ENCODE data around the gene AGMAT. TPM values are rescaled to one million over a fixed set of nuclear protein-coding genes. Genes with fewer than 3 reads are reported as not detected.

The AGMAT gene
- total and polyA plus RNA-seq, 2 donors from 2014 or later, result 6.2 to 119 TPM

DNA sequence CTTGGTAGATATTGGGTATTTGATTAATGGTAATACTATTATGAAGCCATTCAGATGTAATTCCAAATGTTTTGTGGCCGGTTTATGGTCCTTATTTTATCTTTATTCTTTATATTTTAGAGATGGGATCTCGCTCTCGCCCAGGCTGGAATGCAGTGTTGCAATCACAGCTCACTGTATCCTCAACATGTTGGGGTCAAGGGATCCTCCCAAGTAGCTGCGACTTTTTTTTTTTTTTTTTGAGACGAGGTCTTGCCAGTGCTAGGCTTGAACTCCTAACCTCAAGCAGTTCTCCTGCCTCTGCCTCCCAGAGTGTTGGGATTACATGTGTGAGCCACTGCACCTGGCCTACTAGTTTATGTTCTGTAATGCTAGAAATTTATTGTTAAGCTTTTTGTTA, 37.1 kb upstream of the AGMAT start:
- no peak for FAIRE-seq
- peaks cover 2 to 22% (median 12%) of the 10 kb centered on the region in 3 donors for H3K4me1 ChIP-seq (ENCODE audit: control insufficient read depth in 2 of 3, insufficient read depth in 2 of 3, low read depth in 1 of 3, low read length in 3 of 3)
- TF ChIP-seq, protein P1, sequence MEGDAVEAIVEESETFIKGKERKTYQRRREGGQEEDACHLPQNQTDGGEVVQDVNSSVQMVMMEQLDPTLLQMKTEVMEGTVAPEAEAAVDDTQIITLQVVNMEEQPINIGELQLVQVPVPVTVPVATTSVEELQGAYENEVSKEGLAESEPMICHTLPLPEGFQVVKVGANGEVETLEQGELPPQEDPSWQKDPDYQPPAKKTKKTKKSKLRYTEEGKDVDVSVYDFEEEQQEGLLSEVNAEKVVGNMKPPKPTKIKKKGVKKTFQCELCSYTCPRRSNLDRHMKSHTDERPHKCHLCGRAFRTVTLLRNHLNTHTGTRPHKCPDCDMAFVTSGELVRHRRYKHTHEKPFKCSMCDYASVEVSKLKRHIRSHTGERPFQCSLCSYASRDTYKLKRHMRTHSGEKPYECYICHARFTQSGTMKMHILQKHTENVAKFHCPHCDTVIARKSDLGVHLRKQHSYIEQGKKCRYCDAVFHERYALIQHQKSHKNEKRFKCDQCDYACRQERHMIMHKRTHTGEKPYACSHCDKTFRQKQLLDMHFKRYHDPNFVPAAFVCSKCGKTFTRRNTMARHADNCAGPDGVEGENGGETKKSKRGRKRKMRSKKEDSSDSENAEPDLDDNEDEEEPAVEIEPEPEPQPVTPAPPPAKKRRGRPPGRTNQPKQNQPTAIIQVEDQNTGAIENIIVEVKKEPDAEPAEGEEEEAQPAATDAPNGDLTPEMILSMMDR (IDR thresholded peaks at IDR 0.05; ENCODE audit: borderline replicate concordance, extremely low read depth, insufficient read depth), result no peak
- H3K27me3 ChIP-seq (ENCODE audit: control insufficient read depth, insufficient read depth, low read length), result no peaks in the 10 kb centered on the region
- peaks cover 0 to 3% (median 0%) of the 10 kb centered on the region in 3 donors for H3K36me3 ChIP-seq (ENCODE audit: control insufficient read depth in 2 of 3, insufficient read depth in 3 of 3, low read length in 3 of 3)
- no peak overlapping the region for H3K9ac ChIP-seq (ENCODE audit: low read length in 3 of 3)
- no peak for DNase-seq
- intact Hi-C loops (cut with DNase I), result no loop called here
- H3K27ac ChIP-seq (ENCODE audit: low read depth in 2 of 2, low read length in 2 of 2), result no peak overlapping the region
- no peak overlapping the region for H3K4me3 ChIP-seq (ENCODE audit: low read length in 3 of 3)
- no peaks in the 10 kb centered on the region for H3K9me3 ChIP-seq (ENCODE audit: control insufficient read depth in 2 of 3, insufficient read depth in 1 of 3, low read length in 3 of 3)

DNA sequence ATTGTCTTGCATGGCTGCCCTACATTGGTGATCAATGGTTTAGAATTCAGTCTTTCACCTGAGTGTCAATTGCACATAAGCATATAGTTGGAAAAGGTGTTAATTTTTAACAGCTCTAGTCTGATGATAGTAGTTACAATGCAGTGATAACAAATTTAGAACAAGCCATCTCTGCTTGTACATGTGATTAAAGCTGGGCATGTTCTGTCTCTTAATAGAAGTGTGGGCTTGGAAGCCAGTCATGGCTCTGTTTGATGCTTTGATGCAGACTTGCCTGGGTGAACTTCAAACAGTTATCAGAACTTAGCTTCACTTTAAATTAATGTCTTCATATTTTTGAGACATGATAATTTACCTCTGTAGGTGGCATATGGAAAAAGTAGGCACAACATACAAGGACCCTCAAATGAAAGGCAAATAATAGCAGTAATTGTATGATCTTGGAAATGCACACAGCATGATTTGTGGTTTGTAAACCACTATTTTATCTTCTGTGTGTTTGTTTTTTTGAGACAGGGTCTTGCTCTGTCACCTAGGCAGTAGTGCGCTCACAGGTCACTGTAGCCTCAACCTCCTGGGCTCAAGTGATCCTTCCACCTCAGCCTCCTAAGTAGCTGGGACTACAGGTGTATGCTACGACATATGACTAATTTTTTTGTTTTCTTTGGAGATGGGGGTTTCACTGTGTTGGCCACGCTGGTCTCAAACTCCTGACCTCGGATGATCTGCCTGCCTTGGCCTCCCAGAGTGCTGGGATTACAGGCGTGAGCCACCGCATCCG, 36.2 kb upstream of the AGMAT start:
- H3K27ac ChIP-seq (ENCODE audit: low read depth in 2 of 2, low read length in 2 of 2), result no peak overlapping the region
- H3K27me3 ChIP-seq (ENCODE audit: control insufficient read depth, insufficient read depth, low read length), result no peaks in the 10 kb centered on the region
- DNase-seq (no peak), FAIRE-seq (no peak)
- TF ChIP-seq, protein P1 (IDR thresholded peaks at IDR 0.05; ENCODE audit: borderline replicate concordance, extremely low read depth, insufficient read depth), result no peak
- H3K4me1 ChIP-seq (ENCODE audit: control insufficient read depth in 2 of 3, insufficient read depth in 2 of 3, low read depth in 1 of 3, low read length in 3 of 3), result peaks cover 5 to 28% (median 15%) of the 10 kb centered on the region in 3 donors
- no peak overlapping the region for H3K9ac ChIP-seq (ENCODE audit: low read length in 3 of 3)
- H3K9me3 ChIP-seq (ENCODE audit: control insufficient read depth in 2 of 3, insufficient read depth in 1 of 3, low read length in 3 of 3), result no peaks in the 10 kb centered on the region
- no peaks in the 10 kb centered on the region for H3K36me3 ChIP-seq (ENCODE audit: control insufficient read depth in 2 of 3, insufficient read depth in 3 of 3, low read length in 3 of 3)
- peak overlapping the region in 1 of 3 donors; percentile 25 for H3K4me3 ChIP-seq (ENCODE audit: low read length in 3 of 3)
- intact Hi-C loops (cut with DNase I), result no loop called here

DNA sequence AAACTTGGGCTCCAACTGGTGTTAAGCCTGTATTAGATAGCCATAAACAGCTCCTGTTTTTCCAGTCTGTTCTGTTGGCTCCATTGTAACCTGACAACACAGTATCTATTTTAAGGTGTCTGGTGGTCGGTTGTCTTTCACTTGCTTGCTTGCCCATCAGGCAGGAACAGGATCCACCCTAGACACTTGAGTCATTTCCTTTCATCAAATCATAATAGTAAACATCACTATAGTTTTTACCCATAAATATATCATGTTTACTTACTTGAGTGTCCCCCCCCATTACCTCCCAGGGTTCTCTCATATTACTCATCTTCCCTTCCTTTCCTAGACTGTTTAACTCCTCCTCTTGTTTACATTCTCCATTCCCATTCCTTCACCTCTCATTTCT, 35.3 kb upstream of the AGMAT start:
- H3K9ac ChIP-seq (ENCODE audit: low read length in 3 of 3), result no peak overlapping the region
- peaks cover 5 to 28% (median 15%) of the 10 kb centered on the region in 3 donors for H3K4me1 ChIP-seq (ENCODE audit: control insufficient read depth in 2 of 3, insufficient read depth in 2 of 3, low read depth in 1 of 3, low read length in 3 of 3)
- peak overlapping the region in 2 of 3 donors; percentile 53 to 97 for H3K4me3 ChIP-seq (ENCODE audit: low read length in 3 of 3)
- peak in 2 of 5 donors; percentile 52 to 58 for DNase-seq
- TF ChIP-seq, protein P1 (IDR thresholded peaks at IDR 0.05; ENCODE audit: borderline replicate concordance, extremely low read depth, insufficient read depth), result no peak
- H3K27ac ChIP-seq (ENCODE audit: low read depth in 2 of 2, low read length in 2 of 2), result peak overlapping the region in 1 of 2 donors; percentile 75
- intact Hi-C loops (cut with DNase I), result no loop called here
- H3K27me3 ChIP-seq (ENCODE audit: control insufficient read depth, insufficient read depth, low read length), result no peaks in the 10 kb centered on the region
- no peak for FAIRE-seq
- no peaks in the 10 kb centered on the region for H3K36me3 ChIP-seq (ENCODE audit: control insufficient read depth in 2 of 3, insufficient read depth in 3 of 3, low read length in 3 of 3)
- H3K9me3 ChIP-seq (ENCODE audit: control insufficient read depth in 2 of 3, insufficient read depth in 1 of 3, low read length in 3 of 3), result no peaks in the 10 kb centered on the region

Measured in kidney (tissue), 14 donors.